ENCODE data around the gene ALAS2.

ALAS2 gene

DNA sequence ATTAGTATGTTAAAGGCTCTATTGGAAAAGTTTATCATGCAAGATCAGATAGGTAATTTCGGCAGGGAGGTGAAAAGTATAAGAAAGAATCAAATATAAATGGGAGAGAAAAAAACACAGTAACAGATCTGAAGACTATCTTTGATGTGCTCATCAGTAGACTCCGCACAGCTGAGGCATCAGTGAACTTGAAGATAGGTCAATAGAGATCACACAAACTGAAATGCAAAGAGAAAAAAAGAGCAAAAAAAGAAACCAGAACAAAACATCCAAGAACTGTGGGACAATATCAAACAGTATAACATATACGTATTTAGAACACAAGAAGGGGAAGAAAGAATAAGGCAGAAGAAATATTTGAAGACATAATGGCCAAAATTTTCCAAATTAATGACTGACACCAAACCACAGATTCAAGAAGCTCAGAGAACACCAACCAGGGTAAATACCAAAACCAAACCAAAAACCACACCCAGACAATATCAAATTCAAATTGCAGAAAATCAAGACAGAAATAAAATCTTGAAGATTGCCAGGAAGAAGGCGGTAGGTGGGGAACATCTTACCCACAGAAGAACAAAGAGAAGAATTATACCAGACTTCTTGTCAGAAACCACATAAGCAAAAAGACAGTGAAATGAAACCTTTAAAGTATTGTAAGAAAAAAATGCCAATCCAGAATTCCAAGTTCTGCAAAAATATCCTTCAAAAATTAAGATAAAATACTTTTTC is 65.8 kb downstream of the ALAS2 start:
- no peak overlapping the region for H3K4me3 ChIP-seq (ENCODE audit: control insufficient read depth, low read depth, low read length)
- TF ChIP-seq, protein P1, sequence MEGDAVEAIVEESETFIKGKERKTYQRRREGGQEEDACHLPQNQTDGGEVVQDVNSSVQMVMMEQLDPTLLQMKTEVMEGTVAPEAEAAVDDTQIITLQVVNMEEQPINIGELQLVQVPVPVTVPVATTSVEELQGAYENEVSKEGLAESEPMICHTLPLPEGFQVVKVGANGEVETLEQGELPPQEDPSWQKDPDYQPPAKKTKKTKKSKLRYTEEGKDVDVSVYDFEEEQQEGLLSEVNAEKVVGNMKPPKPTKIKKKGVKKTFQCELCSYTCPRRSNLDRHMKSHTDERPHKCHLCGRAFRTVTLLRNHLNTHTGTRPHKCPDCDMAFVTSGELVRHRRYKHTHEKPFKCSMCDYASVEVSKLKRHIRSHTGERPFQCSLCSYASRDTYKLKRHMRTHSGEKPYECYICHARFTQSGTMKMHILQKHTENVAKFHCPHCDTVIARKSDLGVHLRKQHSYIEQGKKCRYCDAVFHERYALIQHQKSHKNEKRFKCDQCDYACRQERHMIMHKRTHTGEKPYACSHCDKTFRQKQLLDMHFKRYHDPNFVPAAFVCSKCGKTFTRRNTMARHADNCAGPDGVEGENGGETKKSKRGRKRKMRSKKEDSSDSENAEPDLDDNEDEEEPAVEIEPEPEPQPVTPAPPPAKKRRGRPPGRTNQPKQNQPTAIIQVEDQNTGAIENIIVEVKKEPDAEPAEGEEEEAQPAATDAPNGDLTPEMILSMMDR (IDR thresholded peaks at IDR 0.05; ENCODE audit: control insufficient read depth, insufficient read depth, low read depth, low read length, missing control alignments) = no peak
- no peak for DNase-seq (ENCODE audit: low read depth)

DNA sequence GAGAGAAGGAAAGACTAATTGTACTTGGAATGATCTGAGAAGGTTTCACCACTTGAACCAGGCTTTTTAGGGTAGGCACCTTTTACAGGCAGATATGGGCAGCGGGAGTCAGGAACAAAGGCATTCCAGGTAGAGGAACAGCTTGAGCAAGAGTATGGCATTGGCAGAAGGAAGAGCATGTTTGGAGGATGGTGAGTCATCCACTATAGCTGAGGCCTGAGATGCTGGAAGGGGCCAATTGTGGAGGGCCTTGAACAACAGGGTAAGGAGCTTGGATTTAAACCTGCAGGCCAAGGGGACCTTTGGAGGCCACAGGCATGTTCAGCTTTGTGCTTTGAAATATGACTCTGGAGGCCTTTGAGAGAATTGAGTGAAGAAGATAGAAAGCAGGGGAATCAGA is 69.0 kb downstream of the ALAS2 start:
- H3K4me3 ChIP-seq (ENCODE audit: control insufficient read depth, low read depth, low read length) = no peak overlapping the region
- no peak for DNase-seq (ENCODE audit: low read depth)
- TF ChIP-seq, protein P1 (IDR thresholded peaks at IDR 0.05; ENCODE audit: control insufficient read depth, insufficient read depth, low read depth, low read length, missing control alignments) = no peak
